ENCODE measurements around the gene GATA1. TPM values are rescaled to one million over a fixed set of nuclear protein-coding genes. Genes with fewer than 3 reads are reported as not detected.

GATA1 gene
- total RNA-seq, 1 experiment from 2014 or later: 0.34 TPM

- Histone ChIP-seq H3K9ac (ENCODE audit: low read length) (no peak overlapping the region), H3K79me2 (ENCODE audit: insufficient read depth, low read length) (no peaks in the 10 kb centered on the region), H4K20me1 (ENCODE audit: insufficient read depth) (no peaks in the 10 kb centered on the region), H3K9me3 (ENCODE audit: control insufficient read depth in 1 of 2, insufficient read depth in 1 of 2, low read depth in 1 of 2, low read length in 2 of 2) (no peaks in the 10 kb centered on the region), H3K27ac (ENCODE audit: low read depth, low read length) (no peak overlapping the region), H3K4me1 (ENCODE audit: control insufficient read depth in 1 of 2, insufficient read depth in 2 of 2, low read length in 2 of 2) (no peaks in the 10 kb centered on the region), H3K27me3 (ENCODE audit: insufficient read depth, low read length) (no peaks in the 10 kb centered on the region), H2AFZ (ENCODE audit: low read depth, low read length, poor library complexity, severe bottlenecking) (no peak overlapping the region), H3K4me3 (replicated peaks in 1 of 2; ENCODE audit: low read depth in 1 of 2, low read length in 2 of 2) (no peak overlapping the region), H3K9me2 (ENCODE audit: insufficient read depth) (no peaks in the 10 kb centered on the region), H3K36me3 (ENCODE audit: control insufficient read depth in 1 of 2, insufficient read depth in 2 of 2, low read length in 2 of 2) (no peaks in the 10 kb centered on the region), H3K4me2 (ENCODE audit: low read length) (no peak overlapping the region)
- RAD21 ChIA-PET (ENCODE audit: low non-redundant PET in 1 of 2, low total read pairs in 2 of 2, uncharacterized antibody in 2 of 2, unreplicated experiment in 2 of 2): no interaction called here
- BruUV-seq (replicated peaks): no TSS peak
- intact Hi-C loops (cut with micrococcal nuclease): no loop called here
- POLR2A ChIA-PET: no interaction called here
- DNase-seq (ENCODE audit: low read depth, low spot score) (no peak), ATAC-seq (no peak)
- CTCF ChIA-PET: no interaction called here
- TF ChIP-seq TCF7L2 (IDR thresholded peaks at IDR 0.05; ENCODE audit: borderline replicate concordance, extremely low read depth, insufficient read depth, insufficient read length) (no peak), CEBPB (IDR thresholded peaks at IDR 0.05; ENCODE audit: low read depth) (no peak), SP1 (IDR thresholded peaks at IDR 0.05; ENCODE audit: low read depth) (no peak), ELF1 (IDR thresholded peaks at IDR 0.05; ENCODE audit: borderline replicate concordance, low read depth) (no peak), JUND (IDR thresholded peaks at IDR 0.05) (no peak), POLR2A (IDR thresholded peaks at IDR 0.05; ENCODE audit: borderline replicate concordance, extremely low read depth, insufficient read depth, insufficient read length) (no peak), ZNF274 (IDR thresholded peaks at IDR 0.05; ENCODE audit: low read depth, low read length) (no peak)
- TF ChIP-seq, protein P1, sequence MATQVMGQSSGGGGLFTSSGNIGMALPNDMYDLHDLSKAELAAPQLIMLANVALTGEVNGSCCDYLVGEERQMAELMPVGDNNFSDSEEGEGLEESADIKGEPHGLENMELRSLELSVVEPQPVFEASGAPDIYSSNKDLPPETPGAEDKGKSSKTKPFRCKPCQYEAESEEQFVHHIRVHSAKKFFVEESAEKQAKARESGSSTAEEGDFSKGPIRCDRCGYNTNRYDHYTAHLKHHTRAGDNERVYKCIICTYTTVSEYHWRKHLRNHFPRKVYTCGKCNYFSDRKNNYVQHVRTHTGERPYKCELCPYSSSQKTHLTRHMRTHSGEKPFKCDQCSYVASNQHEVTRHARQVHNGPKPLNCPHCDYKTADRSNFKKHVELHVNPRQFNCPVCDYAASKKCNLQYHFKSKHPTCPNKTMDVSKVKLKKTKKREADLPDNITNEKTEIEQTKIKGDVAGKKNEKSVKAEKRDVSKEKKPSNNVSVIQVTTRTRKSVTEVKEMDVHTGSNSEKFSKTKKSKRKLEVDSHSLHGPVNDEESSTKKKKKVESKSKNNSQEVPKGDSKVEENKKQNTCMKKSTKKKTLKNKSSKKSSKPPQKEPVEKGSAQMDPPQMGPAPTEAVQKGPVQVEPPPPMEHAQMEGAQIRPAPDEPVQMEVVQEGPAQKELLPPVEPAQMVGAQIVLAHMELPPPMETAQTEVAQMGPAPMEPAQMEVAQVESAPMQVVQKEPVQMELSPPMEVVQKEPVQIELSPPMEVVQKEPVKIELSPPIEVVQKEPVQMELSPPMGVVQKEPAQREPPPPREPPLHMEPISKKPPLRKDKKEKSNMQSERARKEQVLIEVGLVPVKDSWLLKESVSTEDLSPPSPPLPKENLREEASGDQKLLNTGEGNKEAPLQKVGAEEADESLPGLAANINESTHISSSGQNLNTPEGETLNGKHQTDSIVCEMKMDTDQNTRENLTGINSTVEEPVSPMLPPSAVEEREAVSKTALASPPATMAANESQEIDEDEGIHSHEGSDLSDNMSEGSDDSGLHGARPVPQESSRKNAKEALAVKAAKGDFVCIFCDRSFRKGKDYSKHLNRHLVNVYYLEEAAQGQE (IDR thresholded peaks at IDR 0.05; ENCODE audit: low read depth): no peak
Observed at GRCh38 chrX:48772602-48773001, 13.8 kb upstream of the GATA1 start.
